22Rv1 (cell line): ENCODE data around the gene TCEA2.

Experiments
- H3K27ac ChIP-seq: fragments of 450-650 bp; 2 replicates; pipeline ENCODE4 v1.5.1; 2017
- ZFX ChIP-seq: fragments of 450-650 bp; IDR thresholded peaks from 2 replicates; pipeline ENCODE4 v1.6.1; 2017; ENCODE audit warnings: antibody characterized with exemption, borderline replicate concordance
- TF ChIP-seq, protein P1 (sequence below): fragments of 450-650 bp; IDR thresholded peaks from 2 replicates; pipeline ENCODE4 v1.5.1; 2017; ENCODE audit warnings: mild to moderate bottlenecking

Gene TCEA2

DNA sequence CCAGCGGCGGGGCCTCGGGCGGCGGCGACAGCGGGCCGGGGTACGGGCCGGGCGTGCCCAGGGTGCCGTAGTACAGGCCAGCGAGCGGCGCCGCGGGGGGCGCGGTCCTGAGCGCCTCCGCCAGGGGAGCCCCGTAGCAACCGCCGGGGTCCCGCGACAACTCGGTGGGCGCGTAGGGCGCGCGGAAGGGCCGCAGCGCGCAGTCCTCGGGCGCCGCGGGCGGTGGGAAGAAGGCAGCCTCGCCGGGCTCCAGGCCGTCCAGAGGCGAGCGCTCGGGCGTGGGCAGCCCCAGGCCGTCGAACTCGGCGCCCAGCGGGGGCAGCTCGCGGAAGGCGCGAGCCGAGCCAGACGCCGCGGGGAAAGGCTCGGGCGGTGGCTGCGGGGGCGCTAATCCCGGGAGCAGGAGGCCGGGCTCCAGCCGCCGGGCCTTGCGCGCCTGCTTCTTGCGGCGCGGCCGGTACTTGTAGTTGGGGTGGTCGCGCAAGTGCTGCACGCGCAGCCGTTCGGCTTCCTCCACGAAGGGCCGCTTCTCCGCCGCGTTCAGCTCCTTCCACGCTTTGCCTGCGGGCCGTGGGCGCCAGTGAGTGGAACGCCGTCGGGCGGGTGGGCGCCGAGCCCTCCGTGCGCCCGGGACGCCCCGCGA, 14.5 kb upstream of the TCEA2 start:
- H3K27ac ChIP-seq: no peak overlapping the region
- no peak for TF ChIP-seq ZFX
- TF ChIP-seq, protein P1, sequence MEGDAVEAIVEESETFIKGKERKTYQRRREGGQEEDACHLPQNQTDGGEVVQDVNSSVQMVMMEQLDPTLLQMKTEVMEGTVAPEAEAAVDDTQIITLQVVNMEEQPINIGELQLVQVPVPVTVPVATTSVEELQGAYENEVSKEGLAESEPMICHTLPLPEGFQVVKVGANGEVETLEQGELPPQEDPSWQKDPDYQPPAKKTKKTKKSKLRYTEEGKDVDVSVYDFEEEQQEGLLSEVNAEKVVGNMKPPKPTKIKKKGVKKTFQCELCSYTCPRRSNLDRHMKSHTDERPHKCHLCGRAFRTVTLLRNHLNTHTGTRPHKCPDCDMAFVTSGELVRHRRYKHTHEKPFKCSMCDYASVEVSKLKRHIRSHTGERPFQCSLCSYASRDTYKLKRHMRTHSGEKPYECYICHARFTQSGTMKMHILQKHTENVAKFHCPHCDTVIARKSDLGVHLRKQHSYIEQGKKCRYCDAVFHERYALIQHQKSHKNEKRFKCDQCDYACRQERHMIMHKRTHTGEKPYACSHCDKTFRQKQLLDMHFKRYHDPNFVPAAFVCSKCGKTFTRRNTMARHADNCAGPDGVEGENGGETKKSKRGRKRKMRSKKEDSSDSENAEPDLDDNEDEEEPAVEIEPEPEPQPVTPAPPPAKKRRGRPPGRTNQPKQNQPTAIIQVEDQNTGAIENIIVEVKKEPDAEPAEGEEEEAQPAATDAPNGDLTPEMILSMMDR: no peak

DNA sequence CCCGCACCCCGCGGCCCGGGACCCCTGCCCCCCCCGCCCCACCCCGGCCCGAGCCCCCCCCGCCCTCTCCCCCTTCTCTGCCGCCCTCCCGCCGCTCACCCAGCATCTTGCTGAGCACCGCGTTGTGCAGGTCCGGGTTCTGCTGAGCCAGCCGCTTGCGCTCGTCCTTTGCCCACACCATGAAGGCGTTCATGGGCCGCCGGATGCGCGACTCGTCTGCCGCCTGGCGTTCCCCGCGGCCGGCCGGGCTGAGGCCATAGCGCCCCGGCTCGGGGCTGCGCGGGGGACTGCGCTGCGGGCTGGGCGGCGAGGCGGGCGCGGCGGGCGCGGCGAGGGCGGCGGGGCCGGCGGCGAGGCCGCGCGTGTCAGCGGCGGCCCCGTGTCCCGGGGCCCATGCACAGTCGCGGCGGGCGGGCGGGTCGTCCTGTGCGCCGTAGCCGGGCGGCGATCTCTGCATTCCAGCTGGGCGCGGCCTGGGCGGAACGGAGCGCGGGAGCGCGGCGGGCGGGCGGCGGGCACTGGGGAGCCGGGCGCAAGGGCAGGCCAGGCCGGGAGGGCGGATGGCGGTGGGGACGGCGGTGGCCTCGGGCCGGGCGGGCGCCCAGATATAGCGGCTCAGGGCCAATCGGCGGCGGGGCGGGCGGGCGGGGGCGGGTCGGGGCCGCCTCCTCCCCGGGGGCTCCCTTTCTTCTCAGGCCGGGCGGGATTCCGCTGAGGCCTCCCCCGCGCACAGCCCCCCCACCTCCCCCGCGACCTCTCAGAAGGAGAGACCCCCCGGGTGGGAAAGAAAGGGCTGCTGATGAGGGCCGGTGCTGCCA, 13.7 kb upstream of the TCEA2 start, which contains the start of gene SOX18:
TSS of gene SOX18 (minus strand) at position 580 of the 818 bp plus-strand sequence. CDS start at position 457, 123 bp downstream.
- no peak for TF ChIP-seq ZFX
- TF ChIP-seq, protein P1: peak; percentile 22; the same call in 1 of the 2 replicates
- H3K27ac ChIP-seq: no peak within 1 kb of the TSS

DNA sequence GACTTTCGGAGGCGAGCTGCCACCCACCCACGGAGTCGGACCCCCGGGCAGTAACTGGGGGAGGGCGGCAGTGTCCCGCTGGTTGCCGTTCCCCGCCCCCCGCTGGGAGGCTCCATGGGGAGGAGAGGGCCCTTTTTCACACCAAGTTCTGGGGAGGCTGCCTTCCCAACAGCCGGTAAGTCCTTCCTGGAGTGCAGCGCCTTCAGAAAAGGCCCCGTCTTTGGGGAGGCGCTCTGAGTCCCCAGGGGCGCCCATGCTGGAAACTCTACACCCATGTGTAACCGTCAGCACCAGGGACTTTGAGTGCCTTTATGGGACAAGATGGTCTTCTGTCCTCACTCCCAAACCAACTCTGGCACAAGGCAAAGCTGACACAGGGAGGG, 13.1 kb upstream of the TCEA2 start:
- TF ChIP-seq, protein P1: no peak
- no peak for TF ChIP-seq ZFX
- no peak overlapping the region for H3K27ac ChIP-seq

DNA sequence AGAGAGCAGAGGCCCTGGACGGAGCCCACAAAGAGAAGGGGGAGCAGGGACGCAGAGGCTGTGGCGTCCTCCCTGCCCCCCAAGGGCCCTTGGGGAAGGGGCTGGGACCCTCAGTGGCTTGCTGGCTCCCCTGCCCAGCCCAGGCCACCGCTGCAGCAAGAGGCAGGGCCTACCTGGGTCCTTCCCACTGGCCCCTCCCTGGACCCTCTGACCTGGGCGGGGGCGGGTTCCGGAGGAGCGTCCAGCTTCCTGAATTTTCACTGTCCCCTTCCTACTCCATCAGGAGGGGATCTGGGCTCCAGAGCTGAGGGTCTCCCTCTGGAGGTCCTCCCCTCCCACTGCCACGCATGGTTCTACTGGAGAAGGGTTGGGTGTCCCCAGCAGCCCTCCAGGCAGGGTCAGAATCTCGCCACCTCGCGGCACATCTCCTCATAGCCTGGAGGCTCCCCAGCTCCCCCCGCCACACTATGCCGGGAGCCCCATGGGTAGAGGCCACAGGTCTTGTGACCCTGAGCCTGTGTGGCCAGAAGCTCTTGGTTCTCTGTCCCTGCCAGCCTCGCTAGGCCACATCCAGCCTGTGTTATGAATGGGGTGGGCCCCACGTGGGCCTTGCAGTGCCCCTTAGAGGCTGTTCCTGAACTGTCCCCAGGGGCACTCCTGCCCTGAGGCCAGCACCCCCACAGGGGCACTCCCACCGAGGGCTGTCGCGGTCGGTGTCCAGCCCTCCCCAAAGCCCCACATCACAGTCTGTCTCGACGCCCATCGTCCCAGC, 12.6 kb upstream of the TCEA2 start:
- H3K27ac ChIP-seq: no peak overlapping the region
- no peak for TF ChIP-seq ZFX
- TF ChIP-seq, protein P1: no peak

DNA sequence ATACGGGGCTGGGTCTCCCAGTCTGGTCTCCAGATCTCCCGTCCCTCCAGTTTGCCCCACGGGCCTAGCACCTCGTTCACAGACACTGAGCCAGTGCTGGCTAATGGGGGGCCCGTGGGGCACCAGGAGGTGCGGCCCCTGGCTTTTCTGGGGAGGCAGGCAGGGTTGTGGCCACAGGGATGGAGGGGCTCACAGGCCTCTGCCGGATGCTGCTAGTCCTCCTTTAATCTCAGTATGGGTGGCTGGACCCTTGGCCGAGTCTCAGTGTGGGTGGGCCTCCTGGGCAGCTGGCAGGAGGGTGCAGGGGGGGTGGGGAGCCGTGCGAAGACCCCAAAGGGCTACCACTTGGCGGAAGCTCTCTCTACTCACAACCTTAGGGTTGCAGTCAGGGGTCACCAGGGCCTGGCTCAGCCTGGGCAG, 12.0 kb upstream of the TCEA2 start:
- no peak for TF ChIP-seq ZFX
- TF ChIP-seq, protein P1: no peak
- H3K27ac ChIP-seq: no peak overlapping the region

DNA sequence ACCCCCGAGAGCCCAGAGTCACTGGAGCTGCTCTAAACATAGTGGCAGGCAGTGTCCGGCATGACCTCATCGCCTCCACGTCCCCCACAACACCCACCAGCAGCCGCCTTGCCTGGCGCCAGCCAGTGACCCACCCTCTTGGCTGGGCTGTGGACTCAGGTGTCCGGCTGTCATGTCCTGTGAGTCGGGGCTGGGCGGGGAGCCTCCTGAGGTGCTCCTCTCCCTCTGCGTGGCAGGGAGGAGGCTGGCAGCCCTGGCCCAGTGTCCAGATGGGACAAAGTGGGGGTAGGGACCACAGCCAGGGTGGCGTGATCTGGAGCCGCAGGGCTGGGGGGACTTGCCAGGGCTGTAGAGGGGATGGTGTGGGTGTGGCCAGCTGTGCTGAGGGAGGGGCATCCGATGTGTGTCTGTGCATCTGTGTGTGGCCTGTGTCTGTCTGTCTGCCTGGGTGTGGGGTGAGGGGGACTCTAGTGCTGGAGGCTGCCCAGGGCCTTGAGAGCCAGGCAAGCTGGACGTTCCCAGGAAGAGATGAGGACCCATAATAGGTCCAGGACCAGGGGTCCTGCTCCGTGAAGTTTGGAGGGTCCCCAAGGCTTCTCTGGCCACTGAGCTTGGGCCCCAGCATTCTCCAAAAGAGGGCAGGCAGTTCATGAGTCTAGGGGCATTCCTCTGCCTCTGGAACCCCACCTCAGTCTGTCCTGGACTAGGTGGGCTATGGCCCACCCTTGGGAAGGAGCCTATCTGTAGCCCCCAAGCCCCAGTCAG, 11.3 kb upstream of the TCEA2 start:
- H3K27ac ChIP-seq: no peak overlapping the region
- TF ChIP-seq ZFX: no peak
- TF ChIP-seq, protein P1: no peak
